HG03460 (cell line): ENCODE results near the gene PTPN1.
"Not testable (repeated sequence)": the region's sequence is repeated elsewhere in the genome, so short reads cannot be mapped to it uniquely, and the experiment has no call there.

Experiments
- ATAC-seq: cut with Tn5 transposase; IDR thresholded peaks from one replicate; pipeline ENCODE4 v1.9.1; 2021; ENCODE audit not compliant: unreplicated experiment

The PTPN1 gene

GRCh38 chr20:50527068-50527605, 17.0 kb downstream of the PTPN1 start:
- no peak for ATAC-seq

- ATAC-seq: no peak
Observed at GRCh38 chr20:50528129-50528528, 17.9 kb downstream of the PTPN1 start.

- no peak for ATAC-seq
Observed at GRCh38 chr20:50528804-50529351, 18.7 kb downstream of the PTPN1 start.

- ATAC-seq: no peak
Observed at GRCh38 chr20:50532221-50532620, 22.0 kb downstream of the PTPN1 start.

- no peak for ATAC-seq
Observed at GRCh38 chr20:50533061-50533460, 22.9 kb downstream of the PTPN1 start.

- no peak for ATAC-seq
Observed at GRCh38 chr20:50533464-50533863, 23.3 kb downstream of the PTPN1 start.

- ATAC-seq: no peak
Observed at GRCh38 chr20:50534567-50534966, 24.4 kb downstream of the PTPN1 start.

GRCh38 chr20:50535162-50535561, 25.0 kb downstream of the PTPN1 start:
- no peak for ATAC-seq

- no peak for ATAC-seq
Observed at GRCh38 chr20:50536333-50536732, 26.1 kb downstream of the PTPN1 start.

- no peak for ATAC-seq
Observed at GRCh38 chr20:50537546-50538201, 27.5 kb downstream of the PTPN1 start.

- ATAC-seq: no peak
Observed at GRCh38 chr20:50538276-50538675, 28.1 kb downstream of the PTPN1 start.

GRCh38 chr20:50539798-50540197, 29.6 kb downstream of the PTPN1 start:
- ATAC-seq: not testable (repeated sequence)

- no peak for ATAC-seq
Observed at GRCh38 chr20:50540620-50541605, 30.7 kb downstream of the PTPN1 start.

GRCh38 chr20:50541606-50542041, 31.4 kb downstream of the PTPN1 start:
- ATAC-seq: peak; percentile 71

GRCh38 chr20:50543326-50543725, 33.1 kb downstream of the PTPN1 start:
- no peak for ATAC-seq

GRCh38 chr20:50545126-50545525, 34.9 kb downstream of the PTPN1 start:
- ATAC-seq: no peak

GRCh38 chr20:50546729-50547314, 36.6 kb downstream of the PTPN1 start:
- ATAC-seq: no peak

- no peak for ATAC-seq
Observed at GRCh38 chr20:50547964-50548363, 37.8 kb downstream of the PTPN1 start.

GRCh38 chr20:50548396-50548795, 38.2 kb downstream of the PTPN1 start:
- ATAC-seq: no peak

GRCh38 chr20:50550531-50550930, 40.3 kb downstream of the PTPN1 start:
- no peak for ATAC-seq

- ATAC-seq: no peak
Observed at GRCh38 chr20:50551288-50551687, 41.1 kb downstream of the PTPN1 start.
